ENCODE results near the gene PIK3R5. TPM values are rescaled to one million over a fixed set of nuclear protein-coding genes. Genes with fewer than 3 reads are reported as not detected.

Gene PIK3R5
- polyA plus RNA-seq (2011; rRNA removed) (0.01 TPM in 1 of 2 replicates, not detected in the other), polyA plus RNA-seq (2017; fragmentation: RNase III; extraction: RNeasy Plus Mini Kit Qiagen cat#74134 plus additional on column Dnase treatment) (not detected in 3 replicates), polyA minus RNA-seq (2011; rRNA and poly(A)+ RNA removed) (not detected in 2 replicates)
- polyA plus RNA-seq (2012; cell fraction: cytosol; rRNA removed): 0.01 and 0.10 TPM in 2 replicates
- polyA plus RNA-seq (2012; cell fraction: nucleus; rRNA removed): 0.28 TPM in 1 of 2 replicates, not detected in the other

- no peak within 1 kb of the TSS for H3K4me2 ChIP-seq
- peaks cover 3% of the 10 kb centered on the region; the same call in 1 of the 3 replicates for H3K9me3 ChIP-seq
- WGBS (ENCODE audit: missing lambda C conversion rate): 77% methylated on average over 32 of the region's 72 CpGs
- no peaks in the 10 kb centered on the region for H3K4me1 ChIP-seq
- POLR2A ChIA-PET: no interaction called here
- no peak for DNase-seq (ENCODE audit: low read depth in 1 of 2, low spot score in 1 of 2)
- no peak for FAIRE-seq
- ATAC-seq: no peak
- H3K4me3 ChIP-seq: no peak within 1 kb of the TSS
- TF ChIP-seq HEYL (CRISPR knock-in tag; IDR thresholded peaks at IDR 0.05): no peak
- TF ChIP-seq, protein P1, sequence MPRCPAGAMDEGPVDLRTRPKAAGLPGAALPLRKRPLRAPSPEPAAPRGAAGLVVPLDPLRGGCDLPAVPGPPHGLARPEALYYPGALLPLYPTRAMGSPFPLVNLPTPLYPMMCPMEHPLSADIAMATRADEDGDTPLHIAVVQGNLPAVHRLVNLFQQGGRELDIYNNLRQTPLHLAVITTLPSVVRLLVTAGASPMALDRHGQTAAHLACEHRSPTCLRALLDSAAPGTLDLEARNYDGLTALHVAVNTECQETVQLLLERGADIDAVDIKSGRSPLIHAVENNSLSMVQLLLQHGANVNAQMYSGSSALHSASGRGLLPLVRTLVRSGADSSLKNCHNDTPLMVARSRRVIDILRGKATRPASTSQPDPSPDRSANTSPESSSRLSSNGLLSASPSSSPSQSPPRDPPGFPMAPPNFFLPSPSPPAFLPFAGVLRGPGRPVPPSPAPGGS (IDR thresholded peaks at IDR 0.05): no peak
- TF ChIP-seq NFE2L2 (conservative IDR thresholded peaks at IDR 0.05; ENCODE audit: low read length): no peak
- TF ChIP-seq RCOR1 (IDR thresholded peaks at IDR 0.05; ENCODE audit: low read depth, low read length): no peak
- no peak for TF ChIP-seq ESRRA (IDR thresholded peaks at IDR 0.05; ENCODE audit: borderline replicate concordance, low read length)
- TF ChIP-seq, protein P2, sequence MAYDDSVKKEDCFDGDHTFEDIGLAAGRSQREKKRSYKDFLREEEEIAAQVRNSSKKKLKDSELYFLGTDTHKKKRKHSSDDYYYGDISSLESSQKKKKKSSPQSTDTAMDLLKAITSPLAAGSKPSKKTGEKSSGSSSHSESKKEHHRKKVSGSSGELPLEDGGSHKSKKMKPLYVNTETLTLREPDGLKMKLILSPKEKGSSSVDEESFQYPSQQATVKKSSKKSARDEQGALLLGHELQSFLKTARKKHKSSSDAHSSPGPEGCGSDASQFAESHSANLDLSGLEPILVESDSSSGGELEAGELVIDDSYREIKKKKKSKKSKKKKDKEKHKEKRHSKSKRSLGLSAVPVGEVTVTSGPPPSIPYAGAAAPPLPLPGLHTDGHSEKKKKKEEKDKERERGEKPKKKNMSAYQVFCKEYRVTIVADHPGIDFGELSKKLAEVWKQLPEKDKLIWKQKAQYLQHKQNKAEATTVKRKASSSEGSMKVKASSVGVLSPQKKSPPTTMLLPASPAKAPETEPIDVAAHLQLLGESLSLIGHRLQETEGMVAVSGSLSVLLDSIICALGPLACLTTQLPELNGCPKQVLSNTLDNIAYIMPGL (CRISPR knock-in tag; IDR thresholded peaks at IDR 0.05; ENCODE audit: borderline replicate concordance): no peak
- no peak within 1 kb of the TSS for H3K27ac ChIP-seq
- CTCF ChIA-PET: no interaction called here
These were observed at the start of gene PIK3R5 for GRCh38 chr17:8965394-8966168. TSS of gene PIK3R5 (minus strand) at chr17:8965707. CDS start at chr17:8911494, 54,213 bp downstream.

DNA sequence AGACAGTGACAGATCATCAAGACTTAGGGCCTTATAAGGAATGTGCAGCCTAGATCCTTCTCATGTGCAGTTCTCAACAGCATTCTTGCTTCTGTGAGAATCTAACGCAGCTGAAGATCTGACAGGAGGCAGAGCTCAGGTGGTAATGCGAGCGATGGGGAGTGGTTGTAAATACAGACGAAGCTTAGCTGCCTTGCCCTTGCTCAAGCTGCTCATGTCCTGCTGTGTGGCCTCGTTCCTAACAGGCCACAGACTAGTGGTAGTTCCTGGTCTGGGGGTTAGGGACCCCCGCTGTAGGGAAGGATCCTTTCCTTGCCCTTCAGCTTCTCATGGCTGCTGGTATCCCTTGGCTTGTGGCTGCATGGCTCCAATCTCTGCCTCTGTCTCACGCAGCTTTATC is 45.5 kb upstream of the PIK3R5 start:
- CTCF ChIA-PET: interaction anchor here (0.6 to 7.1 kb wide), 3 partner anchors 8 to 111 kb away, joined by 3 to 43 read pairs (median 18); no protein-coding TSS in a partner anchor
- 64% methylated on average over 7 of the region's 7 CpGs for WGBS (ENCODE audit: missing lambda C conversion rate)

More for the DNA sequence above, 45.5 kb upstream of the PIK3R5 start:
- POLR2A ChIA-PET: interaction anchor here (0.6 to 0.8 kb wide), 2 partner anchors 9 to 541 kb away, joined by 3 to 4 read pairs; no protein-coding TSS in a partner anchor
- no peak for ATAC-seq
- FAIRE-seq: no peak
- Histone ChIP-seq H3K4me2 (no peak overlapping the region), H3K4me3 (no peak overlapping the region), H3K27ac (no peak overlapping the region), H3K9me3 (no peaks in the 10 kb centered on the region), H3K4me1 (no peaks in the 10 kb centered on the region)
- DNase-seq (ENCODE audit: low read depth in 1 of 2, low spot score in 1 of 2): no peak
- TF ChIP-seq NR3C1 (IDR thresholded peaks at IDR 0.05): no peak
- TF ChIP-seq FOSL2 (IDR thresholded peaks at IDR 0.05): no peak
- TF ChIP-seq FOSL2 (CRISPR knock-in tag; IDR thresholded peaks at IDR 0.05): no peak
- TF ChIP-seq HOXA7 (CRISPR knock-in tag; IDR thresholded peaks at IDR 0.05): no peak
- no peak for TF ChIP-seq POLR2AphosphoS2 (conservative IDR thresholded peaks at IDR 0.05; ENCODE audit: low read length)
- TF ChIP-seq KDM1A (IDR thresholded peaks at IDR 0.05; ENCODE audit: low read depth): no peak
- no peak for TF ChIP-seq EHMT2 (IDR thresholded peaks at IDR 0.05; ENCODE audit: low read depth)
- TF ChIP-seq, protein P1 (IDR thresholded peaks at IDR 0.05): no peak
- TF ChIP-seq ZC3H11A (IDR thresholded peaks at IDR 0.05): no peak
- TF ChIP-seq, protein P3, sequence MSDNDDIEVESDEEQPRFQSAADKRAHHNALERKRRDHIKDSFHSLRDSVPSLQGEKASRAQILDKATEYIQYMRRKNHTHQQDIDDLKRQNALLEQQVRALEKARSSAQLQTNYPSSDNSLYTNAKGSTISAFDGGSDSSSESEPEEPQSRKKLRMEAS (IDR thresholded peaks at IDR 0.05): no peak
- TF ChIP-seq E2F6 (IDR thresholded peaks at IDR 0.05; ENCODE audit: borderline replicate concordance, low read depth): no peak
- TF ChIP-seq EHF (CRISPR knock-in tag; IDR thresholded peaks at IDR 0.05): no peak
- no peak for TF ChIP-seq KDM5A (IDR thresholded peaks at IDR 0.05)
- no peak for TF ChIP-seq POLR2A (IDR thresholded peaks at IDR 0.05; ENCODE audit: low read length)
- TF ChIP-seq HEYL (CRISPR knock-in tag; IDR thresholded peaks at IDR 0.05): no peak
- no peak for TF ChIP-seq MYC (IDR thresholded peaks at IDR 0.05; ENCODE audit: borderline replicate concordance, low read length)
- no peak for TF ChIP-seq HDAC2 (IDR thresholded peaks at IDR 0.05)
- TF ChIP-seq, protein P4, sequence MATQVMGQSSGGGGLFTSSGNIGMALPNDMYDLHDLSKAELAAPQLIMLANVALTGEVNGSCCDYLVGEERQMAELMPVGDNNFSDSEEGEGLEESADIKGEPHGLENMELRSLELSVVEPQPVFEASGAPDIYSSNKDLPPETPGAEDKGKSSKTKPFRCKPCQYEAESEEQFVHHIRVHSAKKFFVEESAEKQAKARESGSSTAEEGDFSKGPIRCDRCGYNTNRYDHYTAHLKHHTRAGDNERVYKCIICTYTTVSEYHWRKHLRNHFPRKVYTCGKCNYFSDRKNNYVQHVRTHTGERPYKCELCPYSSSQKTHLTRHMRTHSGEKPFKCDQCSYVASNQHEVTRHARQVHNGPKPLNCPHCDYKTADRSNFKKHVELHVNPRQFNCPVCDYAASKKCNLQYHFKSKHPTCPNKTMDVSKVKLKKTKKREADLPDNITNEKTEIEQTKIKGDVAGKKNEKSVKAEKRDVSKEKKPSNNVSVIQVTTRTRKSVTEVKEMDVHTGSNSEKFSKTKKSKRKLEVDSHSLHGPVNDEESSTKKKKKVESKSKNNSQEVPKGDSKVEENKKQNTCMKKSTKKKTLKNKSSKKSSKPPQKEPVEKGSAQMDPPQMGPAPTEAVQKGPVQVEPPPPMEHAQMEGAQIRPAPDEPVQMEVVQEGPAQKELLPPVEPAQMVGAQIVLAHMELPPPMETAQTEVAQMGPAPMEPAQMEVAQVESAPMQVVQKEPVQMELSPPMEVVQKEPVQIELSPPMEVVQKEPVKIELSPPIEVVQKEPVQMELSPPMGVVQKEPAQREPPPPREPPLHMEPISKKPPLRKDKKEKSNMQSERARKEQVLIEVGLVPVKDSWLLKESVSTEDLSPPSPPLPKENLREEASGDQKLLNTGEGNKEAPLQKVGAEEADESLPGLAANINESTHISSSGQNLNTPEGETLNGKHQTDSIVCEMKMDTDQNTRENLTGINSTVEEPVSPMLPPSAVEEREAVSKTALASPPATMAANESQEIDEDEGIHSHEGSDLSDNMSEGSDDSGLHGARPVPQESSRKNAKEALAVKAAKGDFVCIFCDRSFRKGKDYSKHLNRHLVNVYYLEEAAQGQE (IDR thresholded peaks at IDR 0.05): no peak
- no peak for TF ChIP-seq CBX8 (IDR thresholded peaks at IDR 0.05)

Measured in A549 (cell line).